NB4 (cell line): Measurements from ENCODE around the gene TMA7B.

Experiments
- DNase-seq: peaks from one replicate; pipeline ENCODE4 v3.0.0; 2010; ENCODE audit warnings: low read depth
- H3K4me3 ChIP-seq: one replicate; pipeline ENCODE4 v1.5.1; 2011; ENCODE audit warnings: mild to moderate bottlenecking, low read depth, low read length, moderate library complexity
- MYC ChIP-seq: IDR thresholded peaks from 2 replicates; pipeline ENCODE4 v1.6.1; 2011; ENCODE audit warnings: low read depth, low read length
- POLR2A ChIP-seq: IDR thresholded peaks from 2 replicates; pipeline ENCODE4 v1.6.1; 2011; ENCODE audit warnings: mild to moderate bottlenecking; ENCODE audit not compliant: insufficient read length; ENCODE audit errors: extremely low read depth
- TF ChIP-seq, protein P1 (sequence below): IDR thresholded peaks from 2 replicates; pipeline ENCODE4 v1.6.1; 2011; ENCODE audit warnings: low read depth, low read length
- TF ChIP-seq, protein P2 (sequence below): IDR thresholded peaks from one replicate; pipeline ENCODE4 v1.5.1; 2012; ENCODE audit warnings: low read depth, low read length

The TMA7B gene

GRCh38 chr22:39970742-39971141, 10.5 kb downstream of the TMA7B start:
- TF ChIP-seq, protein P1, sequence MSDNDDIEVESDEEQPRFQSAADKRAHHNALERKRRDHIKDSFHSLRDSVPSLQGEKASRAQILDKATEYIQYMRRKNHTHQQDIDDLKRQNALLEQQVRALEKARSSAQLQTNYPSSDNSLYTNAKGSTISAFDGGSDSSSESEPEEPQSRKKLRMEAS: no peak
- no peak for TF ChIP-seq POLR2A
- TF ChIP-seq, protein P2, sequence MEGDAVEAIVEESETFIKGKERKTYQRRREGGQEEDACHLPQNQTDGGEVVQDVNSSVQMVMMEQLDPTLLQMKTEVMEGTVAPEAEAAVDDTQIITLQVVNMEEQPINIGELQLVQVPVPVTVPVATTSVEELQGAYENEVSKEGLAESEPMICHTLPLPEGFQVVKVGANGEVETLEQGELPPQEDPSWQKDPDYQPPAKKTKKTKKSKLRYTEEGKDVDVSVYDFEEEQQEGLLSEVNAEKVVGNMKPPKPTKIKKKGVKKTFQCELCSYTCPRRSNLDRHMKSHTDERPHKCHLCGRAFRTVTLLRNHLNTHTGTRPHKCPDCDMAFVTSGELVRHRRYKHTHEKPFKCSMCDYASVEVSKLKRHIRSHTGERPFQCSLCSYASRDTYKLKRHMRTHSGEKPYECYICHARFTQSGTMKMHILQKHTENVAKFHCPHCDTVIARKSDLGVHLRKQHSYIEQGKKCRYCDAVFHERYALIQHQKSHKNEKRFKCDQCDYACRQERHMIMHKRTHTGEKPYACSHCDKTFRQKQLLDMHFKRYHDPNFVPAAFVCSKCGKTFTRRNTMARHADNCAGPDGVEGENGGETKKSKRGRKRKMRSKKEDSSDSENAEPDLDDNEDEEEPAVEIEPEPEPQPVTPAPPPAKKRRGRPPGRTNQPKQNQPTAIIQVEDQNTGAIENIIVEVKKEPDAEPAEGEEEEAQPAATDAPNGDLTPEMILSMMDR: no peak
- no peak for TF ChIP-seq MYC
- no peak overlapping the region for H3K4me3 ChIP-seq
- no peak for DNase-seq

DNA sequence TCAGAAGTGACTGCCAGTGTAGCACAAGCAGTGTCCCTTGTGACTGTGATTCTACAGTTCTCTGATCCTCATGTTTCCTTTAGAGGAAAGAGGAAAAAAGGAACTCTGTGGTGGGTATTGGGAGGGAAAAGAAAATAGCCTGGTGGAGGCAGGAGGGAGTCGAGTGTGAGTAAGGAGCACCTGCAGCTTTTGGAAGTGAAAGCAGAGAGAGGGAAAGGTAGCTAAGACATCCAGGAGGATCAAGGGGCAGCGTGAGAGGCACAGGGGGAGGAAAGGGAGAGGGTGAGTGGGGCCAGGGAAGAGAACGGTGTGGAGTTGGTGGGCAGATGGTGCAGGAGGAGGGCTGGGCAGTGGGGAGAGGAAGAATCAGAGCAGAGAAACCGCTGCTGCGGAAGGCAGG, 12.4 kb downstream of the TMA7B start:
- H3K4me3 ChIP-seq: no peak overlapping the region
- TF ChIP-seq, protein P2: no peak
- TF ChIP-seq, protein P1: no peak
- no peak for TF ChIP-seq MYC
- TF ChIP-seq POLR2A: no peak
- DNase-seq: no peak

DNA sequence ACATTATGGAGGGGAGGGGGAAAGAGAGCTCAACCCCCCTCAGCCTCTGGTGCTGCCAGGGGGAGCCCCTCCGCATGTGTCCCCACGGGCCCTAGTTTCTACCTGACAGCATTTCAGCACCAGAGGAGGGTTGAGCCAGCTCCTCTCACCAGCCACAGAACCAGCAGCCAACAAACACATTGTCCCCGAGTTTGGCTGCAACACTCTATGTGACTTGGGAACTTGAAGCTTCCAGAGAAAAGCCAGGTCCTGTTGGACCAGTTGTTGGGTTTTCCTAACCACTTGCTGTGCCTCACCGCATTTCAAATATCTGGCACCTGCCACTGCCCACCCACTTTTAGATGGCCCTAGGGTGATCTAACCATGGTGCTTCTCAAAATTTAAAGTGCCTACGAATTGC, 13.5 kb downstream of the TMA7B start:
- no peak overlapping the region for H3K4me3 ChIP-seq
- DNase-seq: no peak
- TF ChIP-seq MYC (no peak), POLR2A (no peak)
- TF ChIP-seq, protein P2: no peak
- TF ChIP-seq, protein P1: no peak

DNA sequence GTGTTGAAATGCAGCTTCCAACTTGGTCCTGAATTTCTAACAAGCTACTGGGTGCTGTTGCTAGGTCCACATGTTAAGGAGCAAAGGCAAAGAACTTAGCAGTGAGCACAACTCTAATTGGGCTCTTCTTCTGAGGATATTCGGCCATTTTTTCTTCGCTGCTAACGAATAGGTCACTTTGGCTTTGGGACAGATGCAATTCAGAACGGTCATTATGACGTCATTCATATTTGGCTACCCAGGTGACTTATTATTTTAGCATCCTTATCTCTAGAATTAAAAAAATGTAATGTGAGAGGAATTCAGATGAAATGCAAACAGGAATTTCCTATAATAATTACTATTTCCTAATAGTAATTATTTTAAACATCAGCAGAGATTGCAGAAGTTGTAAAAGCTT, 13.9 kb downstream of the TMA7B start:
- TF ChIP-seq, protein P1: no peak
- TF ChIP-seq POLR2A: no peak
- TF ChIP-seq, protein P2: no peak
- no peak for TF ChIP-seq MYC
- no peak for DNase-seq

GRCh38 chr22:39979048-39979447, 18.9 kb downstream of the TMA7B start:
- TF ChIP-seq MYC (no peak), POLR2A (no peak)
- TF ChIP-seq, protein P1: no peak
- TF ChIP-seq, protein P2: no peak
- DNase-seq: no peak
- no peak overlapping the region for H3K4me3 ChIP-seq

More for the DNA sequence above, 13.9 kb downstream of the TMA7B start:
- no peak overlapping the region for H3K4me3 ChIP-seq

GRCh38 chr22:39979458-39979857, 19.3 kb downstream of the TMA7B start:
- H3K4me3 ChIP-seq: no peak overlapping the region
- DNase-seq: no peak
- TF ChIP-seq POLR2A (no peak), MYC (no peak)
- TF ChIP-seq, protein P2: no peak
- TF ChIP-seq, protein P1: no peak
